GM12892 (cell line): ENCODE measurements around the gene SLC16A8.

ENCODE experiments used
- POLR2A ChIP-seq: IDR thresholded peaks from 2 replicates; pipeline ENCODE4 v1.6.1; 2011; ENCODE audit warnings: low read depth, low read length, control low read depth
- POLR2AphosphoS5 ChIP-seq: IDR thresholded peaks from 2 replicates; pipeline ENCODE4 v1.6.1; 2011; ENCODE audit warnings: low read depth, low read length, control low read depth
- TAF1 ChIP-seq: IDR thresholded peaks from 2 replicates; pipeline ENCODE4 v1.6.1; 2011; ENCODE audit warnings: low read depth, mild to moderate bottlenecking, control low read depth, low read length, borderline replicate concordance

GRCh38 chr22:38111925-38112355 lies 28.0 kb upstream of the SLC16A8 start:
- no peak for TF ChIP-seq POLR2A
- TF ChIP-seq POLR2AphosphoS5, result no peak
- no peak for TF ChIP-seq TAF1
